HG02885 (cell line): ENCODE results near the gene TMEM167B.
"Not testable (repeated sequence)": the region's sequence is repeated elsewhere in the genome, so short reads cannot be mapped to it uniquely, and the experiment has no call there.

Experiments
- ATAC-seq: cut with Tn5 transposase; IDR thresholded peaks from one replicate; pipeline ENCODE4 v1.9.1; 2021; ENCODE audit warnings: mild to moderate bottlenecking; ENCODE audit not compliant: unreplicated experiment, poor library complexity

The TMEM167B gene

GRCh38 chr1:109112652-109113285 lies 22.2 kb downstream of the TMEM167B start:
- ATAC-seq = peak; percentile 70

GRCh38 chr1:109113590-109114341 lies 23.2 kb downstream of the TMEM167B start, which contains the start of gene ELAPOR1:
ELAPOR1 (plus strand) TSS chr1:109114115; CDS start chr1:109114184, 69 bp downstream.
- peak; percentile 74 for ATAC-seq

- no peak for ATAC-seq
These were observed 23.7 kb downstream of the TMEM167B start for GRCh38 chr1:109114342-109114674.

GRCh38 chr1:109115685-109116084 lies 25.1 kb downstream of the TMEM167B start:
- ATAC-seq = no peak

- ATAC-seq = no peak
These were observed 25.7 kb downstream of the TMEM167B start for GRCh38 chr1:109116286-109116685.

- no peak for ATAC-seq
These were observed 27.5 kb downstream of the TMEM167B start for GRCh38 chr1:109118089-109118488.

GRCh38 chr1:109120356-109120755 lies 29.8 kb downstream of the TMEM167B start:
- no peak for ATAC-seq

- ATAC-seq = no peak
These were observed 40.5 kb downstream of the TMEM167B start for GRCh38 chr1:109131059-109131458.

GRCh38 chr1:109131800-109132199 lies 41.2 kb downstream of the TMEM167B start:
- ATAC-seq = no peak

GRCh38 chr1:109133002-109133706 lies 42.6 kb downstream of the TMEM167B start:
- ATAC-seq = no peak

- peak; percentile 61 for ATAC-seq
These were observed 43.3 kb downstream of the TMEM167B start for GRCh38 chr1:109133815-109134214.

GRCh38 chr1:109134423-109134822 lies 43.9 kb downstream of the TMEM167B start:
- ATAC-seq = peak; percentile 54

- ATAC-seq = no peak
These were observed 45.4 kb downstream of the TMEM167B start for GRCh38 chr1:109135940-109136339.

GRCh38 chr1:109136766-109137165 lies 46.2 kb downstream of the TMEM167B start:
- ATAC-seq = no peak

- ATAC-seq = no peak
These were observed 47.4 kb downstream of the TMEM167B start for GRCh38 chr1:109137958-109138357.

GRCh38 chr1:109138358-109138757 lies 47.8 kb downstream of the TMEM167B start:
- ATAC-seq = no peak

GRCh38 chr1:109140392-109140791 lies 49.8 kb downstream of the TMEM167B start:
- no peak for ATAC-seq

- ATAC-seq = no peak
These were observed 51.7 kb downstream of the TMEM167B start for GRCh38 chr1:109142260-109142659.

- not testable (repeated sequence) for ATAC-seq
These were observed 52.2 kb downstream of the TMEM167B start for GRCh38 chr1:109142725-109143124.
